WI38 (cell line): ENCODE results near the gene CPA3.

Source experiments
- H3K4me3 ChIP-seq: 2 replicates; pipeline ENCODE4 v1.5.1; 2011; ENCODE audit warnings: low read depth, mild to moderate bottlenecking, control low read depth, low read length
- CTCF ChIP-seq: IDR thresholded peaks from 2 replicates; pipeline ENCODE4 v1.5.1; 2012; ENCODE audit warnings: low read depth, mild to moderate bottlenecking, control low read depth, low read length

Gene CPA3

GRCh38 chr3:148845756-148846395 is 19.2 kb upstream of the CPA3 start:
- H3K4me3 ChIP-seq: no peak overlapping the region
- no peak for TF ChIP-seq CTCF

DNA sequence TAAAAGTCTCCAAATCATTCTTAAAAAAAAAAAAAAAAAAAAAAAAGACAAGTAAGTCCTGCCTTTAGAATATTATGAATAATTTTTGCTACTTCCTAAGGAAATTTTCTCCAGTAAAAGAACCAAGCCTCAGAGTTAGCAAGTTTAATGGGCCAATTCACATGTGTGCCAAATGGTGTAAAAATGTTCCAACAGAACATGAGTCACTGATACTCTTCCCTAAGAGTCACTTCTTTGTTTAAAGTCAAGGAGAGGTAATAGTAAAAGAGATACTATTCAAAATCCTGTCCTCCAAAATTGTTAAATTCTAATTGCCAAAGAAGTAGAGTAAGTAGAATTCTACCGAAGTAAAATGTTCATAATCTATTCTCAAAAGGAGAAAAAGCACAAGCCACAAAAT is 17.7 kb upstream of the CPA3 start:
- H3K4me3 ChIP-seq: no peak overlapping the region
- no peak for TF ChIP-seq CTCF

DNA sequence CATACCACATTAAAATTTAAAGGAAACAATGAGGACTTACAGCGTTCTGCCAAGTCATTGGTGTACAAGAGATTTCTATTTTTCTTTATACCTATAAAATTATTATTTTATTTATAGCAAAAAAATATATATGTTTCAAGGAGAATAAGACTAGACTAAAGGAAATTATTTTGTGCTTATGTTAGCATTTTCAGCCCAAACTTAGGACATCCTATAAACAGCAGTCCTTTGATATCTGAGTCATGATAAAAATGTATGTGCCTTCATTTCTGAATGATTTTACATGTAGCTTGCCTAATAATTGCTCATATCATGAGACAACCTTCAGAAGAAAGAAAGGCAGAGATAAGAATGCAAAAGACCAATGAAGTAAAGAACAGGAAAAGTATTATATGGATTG is 16.7 kb upstream of the CPA3 start:
- H3K4me3 ChIP-seq: no peak overlapping the region
- TF ChIP-seq CTCF: no peak

- no peak overlapping the region for H3K4me3 ChIP-seq
- no peak for TF ChIP-seq CTCF
Observed at GRCh38 chr3:148852271-148852992, 12.7 kb upstream of the CPA3 start.

- TF ChIP-seq CTCF: no peak
- H3K4me3 ChIP-seq: no peak overlapping the region
Observed at GRCh38 chr3:148853076-148853475, 12.0 kb upstream of the CPA3 start.

- no peak overlapping the region for H3K4me3 ChIP-seq
- no peak for TF ChIP-seq CTCF
Observed at GRCh38 chr3:148854061-148854460, 11.0 kb upstream of the CPA3 start.

- no peak overlapping the region for H3K4me3 ChIP-seq
- TF ChIP-seq CTCF: no peak
Observed at GRCh38 chr3:148856384-148856783, 8.7 kb upstream of the CPA3 start.
